Measurements from ENCODE around the gene APLP2.

APLP2 gene

DNA sequence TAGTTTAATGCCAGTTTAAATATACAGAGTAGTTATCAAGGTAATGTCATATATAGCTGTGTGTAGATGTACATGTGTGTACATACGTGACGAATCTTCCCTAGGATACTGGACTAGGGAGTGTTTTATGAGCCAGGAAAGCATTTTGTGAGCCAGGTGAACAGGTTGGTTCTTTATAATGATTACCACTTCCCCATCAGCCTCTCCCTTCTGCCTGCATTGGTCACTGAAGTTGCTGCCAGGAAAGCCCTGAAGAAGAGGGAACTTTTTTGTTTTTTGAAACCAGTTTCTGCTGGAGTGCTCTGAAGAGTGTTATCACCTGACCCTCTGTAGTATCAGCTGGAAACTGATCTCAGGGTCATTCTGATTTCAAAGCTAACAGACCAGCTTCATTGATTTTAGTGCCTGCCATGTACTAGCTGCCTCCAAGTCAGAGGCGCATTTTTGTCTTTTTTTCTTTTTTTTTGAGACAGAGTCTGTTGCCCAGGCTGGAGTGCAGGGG lies 75.7 kb downstream of the APLP2 start:
- no peak for DNase-seq (ENCODE audit: low read depth in 1 of 2, low spot score in 1 of 2)

DNA sequence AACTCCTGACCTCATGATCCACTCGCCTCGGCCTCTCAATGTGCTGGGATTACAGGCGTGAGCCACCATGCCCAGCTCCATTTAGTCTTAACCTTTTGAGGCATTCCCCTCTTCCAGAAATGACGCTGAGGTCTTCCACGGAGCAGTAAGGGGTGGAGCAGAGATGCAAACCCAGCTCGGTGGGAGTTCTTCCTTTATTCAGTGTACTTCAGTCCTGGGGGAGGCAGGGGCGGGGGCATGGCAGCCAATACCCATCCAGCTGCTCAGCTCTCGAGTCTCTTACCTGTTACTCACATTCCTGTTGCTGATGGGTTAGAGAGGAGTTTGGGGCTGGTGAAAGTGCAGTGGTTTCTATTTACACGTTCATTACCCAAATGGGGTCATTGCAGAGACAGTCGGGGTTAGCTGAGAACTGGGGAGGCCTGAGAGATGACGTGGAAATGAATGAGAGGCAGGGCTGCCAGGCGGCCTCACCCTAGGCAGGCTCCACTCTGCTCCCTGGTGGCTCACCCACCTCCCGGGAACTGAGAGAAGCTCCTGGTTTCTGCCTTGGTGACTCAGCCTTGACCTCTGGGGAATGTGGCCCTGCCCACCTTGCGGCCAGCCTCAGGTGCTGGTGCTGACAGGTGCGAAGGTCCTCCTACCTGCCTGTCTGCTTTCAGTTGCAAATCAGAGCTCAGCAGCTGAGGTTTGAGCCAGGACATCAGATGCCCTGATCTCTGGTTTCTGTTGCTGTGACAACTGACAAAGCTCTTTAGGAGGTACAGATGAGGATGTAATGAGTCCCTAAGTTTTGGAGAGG lies 76.5 kb downstream of the APLP2 start:
- DNase-seq (ENCODE audit: low read depth in 1 of 2, low spot score in 1 of 2): no peak

DNA sequence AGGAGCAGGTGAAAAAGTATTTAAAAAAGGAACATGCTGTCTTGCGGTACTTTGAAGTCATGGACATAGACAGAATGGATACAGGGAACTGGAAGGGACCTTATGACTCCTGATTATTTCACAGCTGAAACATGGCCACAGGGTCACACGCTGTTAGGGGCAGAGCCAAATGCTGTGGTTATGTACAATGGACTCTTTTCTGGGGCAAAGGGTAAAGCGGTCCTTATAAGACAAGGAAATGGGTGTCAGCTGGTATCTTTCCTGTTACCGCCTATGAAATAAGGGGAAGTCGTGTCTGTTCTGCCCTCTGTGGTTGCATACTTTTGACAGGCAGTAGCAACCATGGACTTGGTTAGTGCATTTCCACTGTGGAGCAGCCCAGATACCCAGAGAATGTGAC lies 77.1 kb downstream of the APLP2 start:
- no peak for DNase-seq (ENCODE audit: low read depth in 1 of 2, low spot score in 1 of 2)

DNA sequence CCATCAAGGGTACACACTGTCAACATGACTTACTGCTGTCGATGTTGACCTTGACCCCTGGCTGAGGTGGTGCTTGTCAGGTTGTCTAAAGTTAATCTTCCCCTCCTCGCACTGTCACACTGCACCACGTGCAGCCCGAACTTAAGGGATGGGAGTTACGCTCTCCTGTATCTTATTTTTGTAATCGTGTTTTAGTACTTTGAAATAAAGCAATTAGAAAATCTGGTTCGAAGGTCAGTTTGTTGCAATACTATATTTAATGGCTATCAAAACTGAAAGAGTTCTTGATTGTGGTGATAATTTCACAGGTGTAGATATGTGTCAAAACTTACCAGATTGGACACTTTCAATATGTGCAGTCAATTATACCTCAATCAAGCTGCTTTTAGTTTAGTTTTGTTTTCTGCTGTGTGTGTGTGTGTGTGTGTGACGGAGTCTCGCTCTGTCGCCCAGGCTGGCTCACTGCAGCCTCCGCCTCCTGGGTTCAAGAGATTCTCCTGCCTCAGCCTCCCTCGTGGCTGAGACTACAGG lies 79.2 kb downstream of the APLP2 start:
- no peak for DNase-seq (ENCODE audit: low read depth in 1 of 2, low spot score in 1 of 2)

DNA sequence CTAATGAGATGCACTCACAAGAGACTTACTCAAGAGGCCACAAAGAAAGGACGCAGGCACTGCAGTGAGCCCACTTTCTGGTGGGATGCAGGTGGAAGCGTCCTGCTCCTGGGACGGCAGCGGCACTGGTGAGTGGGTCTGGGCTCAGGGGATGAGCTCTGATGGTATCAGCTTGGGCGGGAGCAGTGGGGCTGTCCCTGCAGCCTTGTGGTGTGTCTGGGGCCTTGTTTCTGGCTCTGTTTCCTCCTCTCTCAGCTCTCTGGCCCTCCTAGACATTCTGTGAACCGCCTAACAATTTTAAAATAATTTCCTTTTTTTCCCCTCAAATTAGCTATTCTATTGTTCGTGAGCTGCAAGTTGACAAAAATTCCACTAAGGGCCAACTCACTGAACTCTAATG lies 81.1 kb downstream of the APLP2 start:
- no peak for DNase-seq (ENCODE audit: low read depth in 1 of 2, low spot score in 1 of 2)

DNA sequence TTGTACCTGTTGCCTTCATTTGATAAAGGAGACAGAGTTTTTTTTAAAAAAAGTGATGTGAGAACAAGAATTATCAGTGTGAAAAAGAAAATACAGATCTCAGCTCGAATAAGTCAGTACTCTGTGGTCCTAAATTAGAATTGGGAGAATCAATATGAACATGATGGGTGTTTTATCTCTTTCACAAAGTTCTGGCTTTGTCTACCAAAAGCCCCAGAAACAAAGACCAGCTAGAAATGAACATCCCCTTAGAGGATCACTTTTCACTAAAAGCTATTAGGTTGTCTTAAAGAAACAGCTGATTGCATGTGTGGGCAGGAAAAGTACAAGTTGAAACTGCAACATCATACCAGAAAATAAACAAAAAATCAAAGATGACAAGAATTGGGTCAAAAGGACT lies 81.5 kb downstream of the APLP2 start:
- DNase-seq (ENCODE audit: low read depth in 1 of 2, low spot score in 1 of 2): no peak

DNA sequence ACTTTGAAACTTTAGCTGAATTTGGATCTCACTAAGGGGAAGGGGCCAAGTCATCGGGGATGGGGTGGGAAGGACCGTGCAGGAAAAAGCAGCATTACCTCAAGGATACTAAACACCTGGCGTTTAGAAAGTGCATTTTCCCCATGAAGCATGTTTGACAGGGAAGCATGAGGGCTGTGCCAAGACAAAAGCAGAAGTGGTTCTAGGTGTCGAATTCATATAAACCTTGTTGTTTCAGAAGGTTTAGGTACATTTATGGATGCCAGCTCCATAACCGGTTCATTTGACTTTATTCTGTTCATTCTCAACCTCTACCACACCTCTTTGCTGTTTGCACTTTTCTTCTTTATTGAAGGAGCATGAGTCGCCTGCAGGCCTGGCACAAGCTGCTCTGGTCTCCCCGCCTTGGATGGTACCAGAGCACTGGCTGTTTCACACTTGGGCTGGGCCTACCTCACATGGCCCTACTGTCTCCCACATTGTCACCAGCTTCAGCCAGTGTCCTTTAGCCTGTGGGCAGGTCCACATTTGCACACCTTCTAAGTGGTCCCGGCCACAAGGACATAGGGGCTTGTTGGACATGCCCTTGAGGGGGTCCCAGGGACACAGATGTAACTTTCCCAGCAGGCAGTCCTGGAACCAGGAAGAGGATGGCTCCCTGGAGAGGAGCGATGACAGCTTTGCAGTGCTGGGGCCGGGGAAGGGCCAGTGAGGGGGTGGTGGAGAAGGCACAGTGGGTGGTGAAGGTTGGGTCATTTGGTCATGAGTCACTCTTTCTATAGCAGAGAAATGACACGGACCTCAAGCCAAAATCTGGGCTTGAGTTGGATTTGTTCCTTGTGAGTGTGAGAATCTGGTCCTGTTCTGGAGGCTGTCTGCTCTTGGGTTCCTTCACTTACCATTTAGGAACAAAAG lies 86.7 kb downstream of the APLP2 start:
- DNase-seq (ENCODE audit: low read depth in 1 of 2, low spot score in 1 of 2): no peak

DNA sequence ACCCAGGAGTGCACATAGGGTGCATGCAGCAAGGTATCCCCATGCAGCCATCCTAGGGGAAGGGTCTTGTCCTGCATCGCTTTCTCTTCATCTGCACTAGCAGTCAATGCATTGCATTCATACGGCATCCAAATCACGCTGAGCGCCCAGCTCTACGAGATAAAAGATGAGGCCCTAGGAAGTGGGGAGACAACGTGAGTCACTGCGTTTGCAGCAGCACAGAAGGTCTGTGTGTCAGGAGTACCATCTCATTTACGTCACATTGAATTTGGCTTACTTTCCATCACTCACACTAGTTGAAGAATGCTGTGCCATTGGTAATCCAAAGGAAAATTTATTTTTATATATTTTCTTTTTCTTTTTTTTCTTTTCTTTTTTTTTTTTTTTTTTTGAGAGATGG lies 87.4 kb downstream of the APLP2 start:
- no peak for DNase-seq (ENCODE audit: low read depth in 1 of 2, low spot score in 1 of 2)

DNA sequence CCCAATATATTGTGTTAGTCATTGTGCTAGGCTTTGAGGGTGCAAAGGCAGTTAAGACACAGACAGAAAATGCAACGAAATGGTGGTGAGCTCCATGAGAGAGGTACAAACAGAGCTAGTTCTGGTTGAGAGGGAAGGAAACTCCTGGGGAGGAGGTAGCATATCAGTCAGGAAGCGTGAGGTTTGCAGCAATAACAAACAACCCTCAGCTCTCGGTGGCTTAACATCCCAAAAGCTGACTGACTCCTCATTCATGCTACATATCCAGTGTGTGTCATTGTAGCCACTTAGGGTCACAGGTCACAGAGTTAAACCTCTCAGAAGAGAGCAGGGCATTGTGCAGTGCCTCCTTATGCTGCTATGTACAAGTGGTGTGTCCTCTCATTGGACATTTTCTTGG lies 88.1 kb downstream of the APLP2 start:
- no peak for DNase-seq (ENCODE audit: low read depth in 1 of 2, low spot score in 1 of 2)

DNA sequence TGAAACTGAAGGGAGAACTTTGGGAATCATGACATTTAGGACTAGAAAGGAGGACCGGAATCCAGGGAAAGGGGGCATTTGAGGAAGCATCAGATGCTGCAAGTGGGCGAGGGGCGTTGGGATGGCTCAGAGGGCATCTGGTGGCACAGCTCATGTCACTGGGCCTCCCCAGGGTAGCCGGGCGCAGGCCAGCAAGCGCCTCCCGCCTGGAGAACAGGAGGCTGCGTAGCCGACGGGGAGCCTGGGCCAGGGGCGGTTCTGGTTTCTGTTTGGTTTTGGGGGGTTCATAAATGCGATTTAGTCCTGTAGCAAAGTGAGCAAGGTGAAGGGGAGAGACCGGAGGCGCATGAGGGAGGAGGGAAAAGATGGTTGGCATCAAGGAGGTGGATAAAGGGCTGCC lies 89.4 kb downstream of the APLP2 start:
- DNase-seq (ENCODE audit: low read depth in 1 of 2, low spot score in 1 of 2): no peak

DNA sequence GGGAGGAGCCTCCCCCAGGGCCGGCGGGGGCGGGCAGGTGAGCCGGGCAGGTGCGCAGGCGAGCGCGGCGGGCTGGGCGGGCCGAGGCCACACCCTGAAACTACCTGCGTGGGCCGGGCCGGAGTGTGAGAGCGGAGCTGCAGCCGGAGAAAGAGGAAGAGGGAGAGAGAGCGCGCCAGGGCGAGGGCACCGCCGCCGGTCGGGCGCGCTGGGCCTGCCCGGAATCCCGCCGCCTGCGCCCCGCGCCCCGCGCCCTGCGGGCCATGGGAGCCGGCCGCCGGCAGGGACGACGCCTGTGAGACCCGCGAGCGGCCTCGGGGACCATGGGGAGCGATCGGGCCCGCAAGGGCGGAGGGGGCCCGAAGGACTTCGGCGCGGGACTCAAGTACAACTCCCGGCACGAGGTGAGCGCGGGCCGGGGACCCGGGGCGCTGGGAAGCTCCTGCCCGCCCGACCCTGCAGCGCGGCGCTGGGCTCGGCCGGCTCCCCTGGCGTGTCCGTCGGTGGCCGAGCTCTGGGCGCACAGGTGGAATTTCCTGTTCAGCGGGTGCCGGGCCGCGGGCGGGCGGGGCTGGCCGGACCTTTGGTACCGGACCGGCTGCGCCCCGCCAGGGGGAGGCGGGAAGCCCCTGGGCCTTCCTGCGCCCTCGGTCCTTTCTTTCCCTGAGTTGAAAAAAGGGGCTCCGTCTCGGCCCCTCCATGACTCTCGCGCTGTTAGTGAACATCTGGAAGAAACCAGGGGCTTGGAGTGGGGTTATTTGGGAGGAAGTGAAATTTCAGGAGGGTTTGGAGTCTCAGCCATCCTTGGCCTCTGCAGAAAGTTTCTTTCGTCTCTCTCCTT lies 90.2 kb downstream of the APLP2 start, which contains the start of gene ST14:
Gene ST14 (plus strand): TSS at position 126 of the 841 bp plus-strand sequence. CDS start 198 bp downstream, at position 324.
- DNase-seq (ENCODE audit: low read depth in 1 of 2, low spot score in 1 of 2): no peak

DNA sequence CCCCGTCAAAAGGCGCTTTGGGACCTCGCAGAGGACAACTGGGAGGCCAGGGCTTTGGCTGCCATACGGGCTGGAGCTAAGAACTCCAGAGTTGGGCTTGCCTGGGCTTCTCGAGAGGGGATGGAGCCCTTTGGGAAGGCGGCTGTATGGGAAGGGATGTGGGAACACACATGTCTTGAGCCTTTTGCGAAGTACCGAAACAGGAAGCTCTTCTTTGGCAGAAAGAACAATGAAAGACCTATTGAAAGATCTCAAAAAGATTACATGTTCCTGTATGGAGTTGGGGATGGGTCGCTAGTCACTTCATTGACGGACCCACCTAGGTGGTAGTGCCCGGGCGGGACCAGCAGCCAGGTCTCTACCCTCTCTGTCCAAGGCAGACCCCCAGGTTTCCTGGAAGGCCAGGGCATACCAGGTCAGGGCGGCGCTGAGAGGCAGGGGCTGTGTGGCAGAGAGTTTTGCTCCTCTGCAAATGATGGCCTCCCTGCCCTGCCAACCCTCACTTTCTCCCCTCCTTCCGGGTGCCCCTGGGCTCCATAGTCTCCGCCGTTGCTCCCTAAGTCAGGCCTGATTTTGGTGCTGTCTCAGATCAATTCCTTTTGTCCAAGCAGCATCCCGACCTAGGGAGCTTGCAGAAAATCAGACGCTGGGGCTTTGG lies 90.9 kb downstream of the APLP2 start:
- DNase-seq (ENCODE audit: low read depth in 1 of 2, low spot score in 1 of 2): no peak

DNA sequence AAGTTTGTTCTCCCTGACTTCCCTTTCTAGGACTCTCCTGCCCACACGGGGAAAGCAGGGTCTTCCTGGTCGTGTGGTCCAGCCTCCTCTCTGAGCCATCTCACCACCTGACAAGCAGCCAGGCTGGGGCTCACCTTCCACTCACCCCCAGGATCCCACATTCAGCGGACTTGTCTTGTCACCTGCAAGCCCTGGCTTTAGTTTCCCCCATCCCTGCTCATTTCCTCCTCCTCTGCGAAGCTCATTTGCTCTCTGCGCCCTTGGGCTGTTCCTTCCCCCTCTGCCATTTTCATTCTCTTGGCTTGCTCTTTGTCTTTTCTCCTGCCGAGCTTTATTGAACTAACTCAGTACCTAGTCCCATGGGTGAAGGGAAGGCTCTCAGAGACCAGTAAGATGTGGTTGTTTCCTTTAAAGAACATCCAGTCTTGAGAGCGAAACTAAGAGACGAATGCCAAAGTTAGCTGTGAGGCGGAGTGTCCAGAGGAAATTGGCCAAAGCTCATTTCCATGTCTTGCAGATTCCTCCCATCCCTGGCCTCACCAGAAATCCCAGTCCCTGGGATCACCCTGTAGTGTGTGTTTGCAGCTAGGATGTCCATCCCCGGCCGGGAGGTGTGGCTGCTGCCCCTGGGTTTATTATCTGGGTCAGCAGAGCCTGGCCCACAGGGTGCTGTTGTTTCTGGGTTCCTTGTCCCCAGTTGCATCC lies 91.9 kb downstream of the APLP2 start:
- no peak for DNase-seq (ENCODE audit: low read depth in 1 of 2, low spot score in 1 of 2)

DNA sequence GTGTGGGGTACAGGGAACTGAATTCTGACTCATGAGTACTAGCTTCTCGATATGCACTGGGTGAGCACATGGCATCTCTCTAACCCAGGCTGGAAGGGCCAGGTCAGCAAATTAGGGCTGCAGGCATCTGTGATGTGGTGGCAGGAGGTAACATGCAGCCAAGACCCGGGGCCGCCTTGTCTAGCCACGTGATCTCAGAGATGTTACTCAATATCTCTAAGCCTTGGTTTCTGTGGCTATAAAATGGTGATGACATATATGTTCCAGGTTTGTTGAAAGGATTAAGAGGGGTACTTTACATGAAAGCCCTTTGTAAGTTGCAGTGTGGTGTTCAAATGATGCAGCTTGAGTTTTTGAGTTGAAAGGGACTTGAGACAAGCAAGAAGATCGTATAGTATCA lies 93.0 kb downstream of the APLP2 start:
- DNase-seq (ENCODE audit: low read depth in 1 of 2, low spot score in 1 of 2): no peak

DNA sequence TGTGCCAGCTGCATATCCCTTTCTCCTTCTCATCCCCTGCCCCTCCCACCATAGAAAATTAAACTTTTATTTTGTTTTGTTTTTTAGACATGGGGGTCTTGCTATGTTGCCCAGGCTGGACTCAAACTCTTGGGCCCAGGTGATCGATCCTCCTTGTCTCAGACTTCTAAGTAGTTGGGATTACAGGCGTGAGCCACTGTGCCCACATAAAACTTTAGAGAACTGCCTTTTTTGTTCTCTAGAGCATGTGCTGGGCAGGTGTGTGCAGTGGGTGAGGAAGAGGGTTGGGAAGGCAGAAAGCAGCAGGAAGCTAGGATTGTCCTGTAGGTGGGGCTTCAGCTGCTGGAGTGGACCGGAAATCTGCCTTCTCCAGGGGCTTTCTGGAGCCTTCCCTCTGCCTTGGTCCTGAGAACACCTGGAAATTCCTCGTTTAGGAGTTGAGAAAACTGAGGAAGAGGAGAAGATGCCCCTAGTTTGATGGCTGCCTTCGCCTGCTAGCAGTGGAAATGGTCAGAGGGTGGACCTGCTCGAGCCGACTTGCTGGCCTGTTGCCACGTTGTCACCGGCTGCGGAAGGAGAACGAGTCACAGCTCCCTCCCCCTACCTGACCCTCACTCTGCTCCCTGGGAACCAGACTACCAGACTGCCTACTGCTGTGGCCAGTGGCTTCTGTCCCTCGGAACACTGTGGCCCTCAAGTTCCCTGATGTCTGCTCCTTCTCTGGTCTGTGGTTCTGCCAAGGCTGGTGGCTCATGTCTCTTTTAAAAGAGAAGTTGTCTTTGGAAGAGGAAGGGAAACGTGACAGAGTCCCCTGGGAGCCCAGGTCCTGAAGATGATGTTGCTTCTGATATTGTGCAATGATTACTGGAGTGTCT lies 93.9 kb downstream of the APLP2 start:
- DNase-seq (ENCODE audit: low read depth in 1 of 2, low spot score in 1 of 2): no peak

DNA sequence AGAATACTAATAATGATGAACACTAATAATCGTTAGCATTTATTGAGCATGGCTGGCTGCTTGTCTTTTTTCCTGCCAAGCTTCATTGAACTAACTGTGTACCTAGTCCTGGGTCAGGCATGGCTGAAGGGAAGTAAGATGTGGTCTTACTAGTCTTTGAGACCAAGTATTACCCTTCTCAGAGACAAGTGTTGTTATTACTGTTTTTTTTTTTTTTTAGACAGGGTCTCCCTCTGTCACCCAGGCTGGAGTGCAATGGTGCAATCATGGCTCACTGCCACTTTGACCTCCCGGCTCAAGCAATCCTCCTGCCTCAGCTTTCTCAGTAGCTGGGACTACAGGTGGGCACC lies 94.5 kb downstream of the APLP2 start:
- DNase-seq (ENCODE audit: low read depth in 1 of 2, low spot score in 1 of 2): no peak

DNA sequence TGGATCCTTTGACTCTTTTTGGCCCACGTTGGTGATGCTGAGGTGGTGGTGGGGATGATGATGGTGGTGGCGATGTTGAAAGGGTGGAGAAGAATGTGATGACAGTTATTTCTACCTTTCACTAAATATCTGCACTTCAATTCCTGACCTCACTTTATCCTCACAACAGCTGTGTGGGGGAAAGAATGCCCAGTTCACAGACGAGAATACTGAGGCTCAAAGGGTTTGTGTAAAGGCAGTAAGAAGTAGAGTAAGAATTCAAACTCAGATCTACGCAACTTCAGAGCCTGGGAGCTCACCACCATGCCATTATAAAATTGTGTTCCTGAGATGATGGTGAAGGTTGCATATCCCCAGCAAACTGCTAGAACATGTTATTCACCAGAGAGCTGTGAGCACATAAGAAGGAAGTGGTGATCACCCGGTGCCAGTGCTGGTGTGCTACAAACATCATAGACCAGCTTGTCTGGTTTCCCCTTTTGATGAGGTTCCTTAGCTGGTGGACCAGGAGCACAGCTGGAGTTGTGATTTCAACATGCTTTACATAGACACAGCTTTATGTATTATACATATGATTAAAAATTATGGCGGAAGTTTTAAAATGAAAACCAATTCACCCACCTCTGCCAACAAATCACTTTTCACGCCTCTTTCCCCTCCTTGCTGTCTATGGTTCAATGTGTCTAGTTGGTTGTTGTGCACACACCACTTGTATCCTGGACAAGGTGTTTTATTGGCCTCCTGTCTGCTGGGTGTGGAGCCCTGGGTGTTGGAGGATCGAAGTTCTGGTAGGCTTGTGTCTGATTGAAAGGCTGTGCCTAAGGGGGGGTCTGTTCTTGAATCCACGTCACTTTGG lies 96.1 kb downstream of the APLP2 start:
- no peak for DNase-seq (ENCODE audit: low read depth in 1 of 2, low spot score in 1 of 2)

DNA sequence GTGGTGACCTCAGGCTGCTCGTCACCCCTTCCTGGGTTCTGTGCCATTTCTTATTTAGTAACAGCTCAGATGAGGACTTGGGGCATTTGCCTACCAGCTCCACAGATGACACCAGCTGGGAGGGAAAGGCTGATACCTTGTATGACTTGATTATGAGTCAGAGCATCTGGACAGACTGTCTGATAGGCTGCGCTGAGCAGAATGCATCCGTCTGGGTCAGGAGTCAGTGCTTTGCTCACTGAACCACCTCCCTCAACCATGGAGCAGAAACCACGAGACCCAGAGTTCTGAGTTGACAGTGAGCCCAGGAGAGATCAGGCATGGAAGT lies 96.7 kb downstream of the APLP2 start:
- no peak for DNase-seq (ENCODE audit: low read depth in 1 of 2, low spot score in 1 of 2)
